Osteoblast (primary cell): ENCODE measurements around the gene ANKRD34C. TPM values are rescaled to one million over a fixed set of nuclear protein-coding genes. Genes with fewer than 3 reads are reported as not detected.

Source experiments
- DNase-seq: peaks from one replicate; pipeline ENCODE4 v3.0.0; 2011; ENCODE audit warnings: low spot score, mixed read lengths; ENCODE audit not compliant: insufficient read length; ENCODE audit errors: missing footprints
- H2AFZ ChIP-seq: 2 replicates; pipeline ENCODE4 v1.6.0; 2011; ENCODE audit warnings: mild to moderate bottlenecking, low read length
- H3K27ac ChIP-seq: 2 replicates; pipeline ENCODE4 v1.5.1; 2011; ENCODE audit warnings: mild to moderate bottlenecking, low read depth, low read length, moderate library complexity
- H3K27me3 ChIP-seq: 2 replicates; pipeline ENCODE4 v1.6.0; 2012; ENCODE audit warnings: mild to moderate bottlenecking, control low read depth, inconsistent platforms, low read length, moderate library complexity; ENCODE audit not compliant: insufficient read depth
- H3K36me3 ChIP-seq: 2 replicates; pipeline ENCODE4 v1.5.1; 2011; ENCODE audit warnings: mild to moderate bottlenecking, low read length, control low read depth, moderate library complexity; ENCODE audit not compliant: insufficient read depth
- H3K4me1 ChIP-seq: 2 replicates; pipeline ENCODE4 v1.5.1; 2011; ENCODE audit warnings: mild to moderate bottlenecking, low read length, control low read depth, moderate library complexity; ENCODE audit not compliant: insufficient read depth
- H3K4me2 ChIP-seq: 2 replicates; pipeline ENCODE4 v1.6.0; 2011; ENCODE audit warnings: mild to moderate bottlenecking, low read length; ENCODE audit not compliant: insufficient read depth
- H3K4me3 ChIP-seq: fragments of 200-600 bp; sonication (generic); 3 replicates; pipeline ENCODE4 v1.5.1; 2012; ENCODE audit warnings: mild to moderate bottlenecking, low read length, inconsistent platforms; ENCODE audit not compliant: insufficient read depth
- H3K79me2 ChIP-seq: 2 replicates; pipeline ENCODE4 v1.6.0; 2012; ENCODE audit warnings: mild to moderate bottlenecking, low read length, control low read depth, inconsistent platforms; ENCODE audit not compliant: insufficient read depth
- H3K9me3 ChIP-seq: 2 replicates; pipeline ENCODE4 v1.5.1; 2011; ENCODE audit warnings: low read depth, low read length, control low read depth
- H4K20me1 ChIP-seq: 2 replicates; pipeline ENCODE4 v1.6.0; 2012; ENCODE audit warnings: mild to moderate bottlenecking, low read length, control low read depth; ENCODE audit not compliant: insufficient read depth
- CTCF ChIP-seq: IDR thresholded peaks from 2 replicates; pipeline ENCODE4 v1.5.1; 2011; ENCODE audit warnings: mild to moderate bottlenecking, low read depth, low read length, moderate library complexity; ENCODE audit errors: extremely low read depth
- total RNA-seq: library from RNA; depleted of rRNA; stranded (reverse); fragments of >200 nt; gene quantifications from 2 replicates; pipeline ENCODE4 v1.2.3, GENCODE V29; 2012

ANKRD34C gene
- total RNA-seq = not detected in 2 replicates

GRCh38 chr15:79282371-79283251 lies at the start of gene ANKRD34C:
ANKRD34C (plus strand) TSS chr15:79282722; CDS start chr15:79293285, 10,563 bp downstream.
- Histone ChIP-seq H3K27me3 (peaks cover 27% of the 10 kb centered on the region), H3K27ac (no peak within 1 kb of the TSS), H3K79me2 (no peaks in the 10 kb centered on the region), H3K36me3 (no peaks in the 10 kb centered on the region), H2AFZ (no peak within 1 kb of the TSS), H3K4me1 (no peaks in the 10 kb centered on the region), H3K4me3 (no peak within 1 kb of the TSS), H4K20me1 (no peaks in the 10 kb centered on the region), H3K9me3 (no peaks in the 10 kb centered on the region), H3K4me2 (no peak within 1 kb of the TSS)
- no peak for TF ChIP-seq CTCF
- DNase-seq = no peak

GRCh38 chr15:79233236-79233635 lies 49.3 kb upstream of the ANKRD34C start:
- Histone ChIP-seq H3K27ac (no peak overlapping the region), H3K36me3 (no peaks in the 10 kb centered on the region), H3K9me3 (peaks cover 2% of the 10 kb centered on the region), H3K79me2 (no peaks in the 10 kb centered on the region), H3K27me3 (peaks cover 3% of the 10 kb centered on the region), H3K4me1 (no peaks in the 10 kb centered on the region), H3K4me3 (no peak overlapping the region), H2AFZ (no peak overlapping the region), H3K4me2 (no peak overlapping the region), H4K20me1 (no peaks in the 10 kb centered on the region)
- no peak for DNase-seq
- no peak for TF ChIP-seq CTCF

- TF ChIP-seq CTCF = no peak
- H3K4me1 ChIP-seq = no peaks in the 10 kb centered on the region
- no peaks in the 10 kb centered on the region for H3K9me3 ChIP-seq
- H3K4me3 ChIP-seq = no peak overlapping the region
- H3K4me2 ChIP-seq = no peak overlapping the region
- DNase-seq = no peak
- H3K36me3 ChIP-seq = no peaks in the 10 kb centered on the region
- H3K27me3 ChIP-seq = no peaks in the 10 kb centered on the region
- H3K79me2 ChIP-seq = no peaks in the 10 kb centered on the region
- no peak overlapping the region for H2AFZ ChIP-seq
- no peak overlapping the region for H3K27ac ChIP-seq
- H4K20me1 ChIP-seq = no peaks in the 10 kb centered on the region
Observed at GRCh38 chr15:79240036-79240435, 42.5 kb upstream of the ANKRD34C start.

GRCh38 chr15:79243723-79244122 lies 38.8 kb upstream of the ANKRD34C start:
- Histone ChIP-seq H3K36me3 (no peaks in the 10 kb centered on the region), H3K4me3 (no peak overlapping the region), H3K4me1 (no peaks in the 10 kb centered on the region), H3K27me3 (peaks cover 5% of the 10 kb centered on the region), H3K79me2 (no peaks in the 10 kb centered on the region), H2AFZ (no peak overlapping the region), H3K27ac (no peak overlapping the region), H3K4me2 (no peak overlapping the region), H4K20me1 (no peaks in the 10 kb centered on the region), H3K9me3 (no peaks in the 10 kb centered on the region)
- no peak for TF ChIP-seq CTCF
- no peak for DNase-seq
